NK-92 treated with Interleukin-12 subunit alpha and Interleukin-12 subunit beta, amount 100 ng/mL, for 24 hours (cell line): ENCODE measurements around the gene CARD14.
"Not testable (repeated sequence)": the region's sequence is repeated elsewhere in the genome, so short reads cannot be mapped to it uniquely, and the experiment has no call there.

Source experiments
- DNase-seq: peaks from one replicate; lab custom pipeline; 2025; lab: John Stamatoyannopoulos, UW

Gene CARD14

DNA sequence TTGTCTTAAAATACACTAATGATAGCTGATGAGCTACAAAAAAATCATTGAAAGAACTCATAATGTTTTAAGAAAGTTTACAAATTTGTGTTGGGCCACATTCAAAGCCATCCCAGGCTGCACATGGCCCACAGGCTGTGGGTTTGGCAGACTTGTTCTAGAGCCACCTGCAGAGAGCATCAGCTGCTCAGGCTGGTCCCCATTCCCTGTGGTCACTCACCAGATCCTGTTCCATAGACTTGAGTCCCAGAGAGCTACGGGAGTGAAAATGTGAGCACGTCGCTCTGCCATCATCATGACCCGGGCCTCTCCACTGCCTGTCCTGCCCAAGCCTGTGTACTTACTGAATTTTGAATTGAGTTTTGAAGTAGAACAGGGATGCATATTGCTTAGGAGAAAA, 57.3 kb downstream of the CARD14 start:
- no peak for DNase-seq

DNA sequence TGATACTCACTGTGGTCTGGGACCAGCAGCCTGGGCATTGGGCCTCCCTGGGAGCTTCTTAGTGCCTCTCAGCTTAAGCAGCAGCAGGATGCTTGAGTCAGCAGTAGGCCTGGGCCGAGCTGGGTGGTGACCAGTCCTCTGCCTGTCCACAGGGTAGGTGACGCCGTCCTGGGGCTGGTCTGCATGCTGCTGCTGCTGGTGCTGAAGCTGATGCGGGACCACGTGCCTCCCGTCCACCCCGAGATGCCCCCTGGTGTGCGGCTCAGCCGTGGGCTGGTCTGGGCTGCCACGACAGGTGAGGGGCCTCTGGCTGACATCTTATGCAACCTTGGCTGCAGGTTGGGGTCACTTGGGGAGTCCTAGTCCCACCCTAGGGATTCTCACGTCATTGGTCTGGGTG, 57.8 kb downstream of the CARD14 start:
- DNase-seq = no peak

DNA sequence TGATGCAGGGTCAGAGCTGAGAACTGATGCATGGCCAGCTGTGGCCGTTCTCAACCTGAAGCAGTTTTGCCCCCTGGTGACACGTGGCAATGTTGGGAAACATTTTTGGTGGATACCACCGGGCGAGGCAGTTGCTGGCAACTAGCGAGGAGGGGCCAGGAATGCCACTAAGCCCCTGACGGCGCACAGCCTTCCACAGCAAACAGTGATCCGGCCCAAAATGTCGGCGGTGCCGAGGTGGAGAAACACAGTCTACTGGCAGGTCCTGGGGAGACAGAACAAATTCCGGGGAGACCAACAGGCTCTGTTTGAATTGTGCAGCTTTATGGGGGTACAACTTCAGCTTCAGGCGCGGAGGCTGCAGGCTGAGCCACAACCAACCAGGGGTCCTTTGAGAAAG, 58.6 kb downstream of the CARD14 start:
- DNase-seq = no peak

DNA sequence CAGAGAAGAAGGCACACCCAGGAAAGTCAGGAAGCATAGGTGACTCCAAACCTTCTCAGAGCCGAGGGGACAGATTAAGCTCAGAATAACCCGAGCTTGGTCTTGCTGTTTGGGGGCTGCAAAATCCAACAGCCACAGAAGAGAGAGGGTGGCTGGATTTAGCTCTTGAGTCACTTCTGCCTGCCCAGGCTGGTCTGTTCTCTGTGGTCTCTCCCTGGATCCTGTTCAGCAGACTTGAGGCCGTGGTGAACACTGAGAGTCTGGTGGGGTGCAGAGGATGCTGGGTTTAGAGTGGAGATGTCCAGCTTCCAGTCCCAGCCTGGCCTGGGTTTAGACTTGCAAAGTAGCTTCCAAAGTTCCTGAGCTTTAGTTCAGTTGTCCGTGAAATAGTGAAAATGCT, 59.2 kb downstream of the CARD14 start:
- DNase-seq = no peak

DNA sequence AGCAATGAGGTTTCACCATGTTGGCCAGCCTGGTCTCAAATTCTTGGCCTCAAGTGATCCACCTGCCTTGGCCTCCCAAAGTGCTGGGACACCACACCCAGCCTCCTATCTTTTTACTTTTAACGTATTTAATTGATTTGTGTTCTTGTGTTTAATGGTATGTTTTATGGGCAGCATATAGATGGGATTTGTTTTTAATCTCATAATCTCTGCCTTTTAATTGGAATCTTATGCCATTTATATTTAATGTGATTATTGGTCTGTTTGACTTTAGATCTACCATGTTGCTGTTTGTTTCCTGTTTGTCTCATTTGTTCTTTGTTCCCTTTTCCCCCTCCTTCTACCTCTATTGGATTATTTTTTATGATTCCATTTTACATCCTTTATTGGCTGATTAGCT, 62.6 kb downstream of the CARD14 start:
- no peak for DNase-seq

DNA sequence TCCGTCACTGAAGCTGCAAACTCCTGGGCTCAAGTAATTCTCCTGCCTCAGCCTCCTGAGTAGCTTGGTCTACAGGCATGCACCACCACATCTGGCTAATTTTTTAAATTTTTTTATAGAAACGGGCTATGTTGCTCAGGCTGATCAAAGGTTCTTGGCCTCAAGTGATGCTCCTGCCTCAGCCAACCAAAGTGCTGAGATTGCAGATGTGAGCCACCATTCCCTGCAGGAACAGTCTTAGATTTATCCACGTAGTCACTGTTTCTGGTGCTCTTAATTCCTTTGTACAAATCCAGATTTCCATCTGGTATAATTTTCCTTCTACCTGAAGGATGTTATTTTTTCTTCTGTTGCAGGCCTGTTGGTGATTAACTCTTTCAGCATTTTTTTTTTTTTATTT, 63.4 kb downstream of the CARD14 start:
- DNase-seq = no peak

DNA sequence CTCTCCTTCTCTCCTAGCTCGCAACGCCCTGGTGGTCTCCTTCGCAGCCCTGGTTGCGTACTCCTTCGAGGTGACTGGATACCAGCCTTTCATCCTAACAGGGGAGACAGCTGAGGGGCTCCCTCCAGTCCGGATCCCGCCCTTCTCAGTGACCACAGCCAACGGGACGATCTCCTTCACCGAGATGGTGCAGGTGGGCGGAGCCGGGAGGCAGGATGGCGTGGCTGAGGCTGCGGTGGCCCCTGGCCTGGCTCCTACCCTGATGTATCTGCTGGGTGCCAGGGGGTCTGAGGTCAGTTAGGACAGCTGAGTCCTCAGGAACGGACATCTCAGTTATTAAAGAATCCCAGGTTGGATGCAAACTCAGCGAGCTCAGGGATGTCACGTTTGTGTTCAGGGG, 67.1 kb downstream of the CARD14 start:
- DNase-seq = no peak

DNA sequence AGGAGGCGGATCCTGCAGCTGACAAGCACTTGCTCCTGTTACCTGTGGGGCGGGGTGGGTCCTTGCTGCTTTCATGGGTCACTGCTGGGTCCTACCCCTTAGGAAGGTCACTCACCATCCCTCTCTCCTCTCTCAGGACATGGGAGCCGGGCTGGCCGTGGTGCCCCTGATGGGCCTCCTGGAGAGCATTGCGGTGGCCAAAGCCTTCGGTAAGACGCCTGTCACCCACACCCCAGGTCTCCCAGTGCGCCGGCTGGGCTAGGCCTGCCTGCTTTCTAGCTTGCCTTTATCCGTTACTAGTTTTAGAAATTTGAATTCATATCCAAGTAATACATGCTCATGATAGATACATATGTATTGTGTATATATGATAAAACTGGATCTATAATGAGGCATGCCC, 67.6 kb downstream of the CARD14 start:
- DNase-seq = no peak

DNA sequence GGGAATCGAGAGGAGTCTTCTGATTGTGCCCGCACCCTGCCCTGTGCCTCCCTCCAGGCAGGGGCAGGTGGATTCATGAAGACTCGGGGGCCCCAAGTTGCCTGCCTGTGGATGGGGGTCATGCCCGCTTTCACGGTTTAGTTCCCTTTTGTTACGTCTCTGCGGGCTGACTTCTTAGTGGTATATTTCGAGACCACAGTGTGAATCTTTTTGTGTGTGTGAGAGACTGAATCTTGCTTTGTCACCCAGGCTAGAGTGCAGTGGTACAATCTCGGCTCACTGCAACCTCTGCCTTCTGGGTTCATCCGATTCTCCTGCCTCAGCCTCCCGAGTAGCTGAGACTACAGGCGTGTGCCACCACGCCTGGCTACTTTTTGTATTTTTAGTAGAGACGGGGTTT, 72.7 kb downstream of the CARD14 start:
- DNase-seq = no peak

DNA sequence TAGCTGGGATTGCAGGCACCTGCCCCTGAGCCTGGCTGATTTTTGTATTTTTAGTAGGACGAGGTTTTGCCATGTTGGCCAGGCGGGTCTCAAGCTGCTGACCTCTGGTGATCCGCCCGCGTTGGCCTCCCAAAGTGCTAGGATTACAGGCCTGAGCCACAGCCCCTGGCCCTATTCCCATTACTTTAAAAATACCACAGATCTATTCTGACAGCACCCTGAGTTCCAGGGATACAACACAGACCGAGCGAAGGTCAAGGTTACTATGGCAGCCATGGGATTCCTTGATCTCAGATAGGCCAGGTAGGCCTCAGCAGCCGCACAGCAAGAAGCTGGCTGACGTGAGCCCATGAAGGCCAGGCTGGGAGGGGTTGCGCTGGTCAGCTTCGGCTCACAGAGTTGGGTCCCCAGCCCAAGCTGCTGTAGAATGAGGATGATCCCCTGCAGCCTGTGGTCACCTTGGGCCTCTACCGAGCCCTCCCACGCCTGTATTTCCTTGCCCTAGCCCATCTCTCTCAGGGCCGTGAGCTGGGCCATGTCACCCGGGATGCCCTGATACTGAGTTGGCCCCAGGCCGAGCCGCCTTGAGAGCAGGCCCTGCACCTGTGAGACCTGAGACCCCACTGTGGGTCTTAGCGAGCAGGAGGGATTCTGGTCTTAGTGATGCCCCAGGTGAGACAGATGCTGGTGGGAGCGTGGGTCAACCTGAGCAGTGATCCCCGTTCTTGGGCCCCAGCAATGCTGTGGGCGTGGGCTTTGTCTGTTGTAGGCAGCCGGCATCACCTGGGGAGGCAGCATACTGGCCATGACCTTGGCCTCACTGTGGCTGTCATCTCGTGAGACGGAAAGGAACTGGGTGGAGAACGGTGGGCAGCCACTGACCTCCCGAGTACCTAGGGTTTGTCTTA, 74.0 kb downstream of the CARD14 start:
- DNase-seq = no peak

DNA sequence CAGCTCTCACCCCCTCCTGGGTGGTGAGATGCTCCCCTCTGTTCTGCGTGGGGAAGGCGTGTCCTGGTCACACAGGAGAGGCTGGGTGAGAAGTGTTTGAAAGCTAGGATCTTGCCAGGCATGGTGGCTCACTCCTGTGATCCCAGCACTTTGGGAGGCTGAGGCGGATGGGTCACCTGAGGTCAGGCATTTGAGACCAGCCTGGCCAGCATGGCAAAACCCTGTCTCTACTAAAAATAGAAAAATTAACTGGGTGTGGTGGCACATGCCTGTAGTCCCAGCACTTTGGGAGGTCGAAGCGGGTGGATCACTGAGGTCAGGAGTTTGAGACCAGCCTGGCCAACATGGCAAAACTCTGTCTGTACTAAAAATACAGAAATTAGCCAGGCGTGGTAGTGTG, 74.6 kb downstream of the CARD14 start:
- DNase-seq = not testable (repeated sequence)

DNA sequence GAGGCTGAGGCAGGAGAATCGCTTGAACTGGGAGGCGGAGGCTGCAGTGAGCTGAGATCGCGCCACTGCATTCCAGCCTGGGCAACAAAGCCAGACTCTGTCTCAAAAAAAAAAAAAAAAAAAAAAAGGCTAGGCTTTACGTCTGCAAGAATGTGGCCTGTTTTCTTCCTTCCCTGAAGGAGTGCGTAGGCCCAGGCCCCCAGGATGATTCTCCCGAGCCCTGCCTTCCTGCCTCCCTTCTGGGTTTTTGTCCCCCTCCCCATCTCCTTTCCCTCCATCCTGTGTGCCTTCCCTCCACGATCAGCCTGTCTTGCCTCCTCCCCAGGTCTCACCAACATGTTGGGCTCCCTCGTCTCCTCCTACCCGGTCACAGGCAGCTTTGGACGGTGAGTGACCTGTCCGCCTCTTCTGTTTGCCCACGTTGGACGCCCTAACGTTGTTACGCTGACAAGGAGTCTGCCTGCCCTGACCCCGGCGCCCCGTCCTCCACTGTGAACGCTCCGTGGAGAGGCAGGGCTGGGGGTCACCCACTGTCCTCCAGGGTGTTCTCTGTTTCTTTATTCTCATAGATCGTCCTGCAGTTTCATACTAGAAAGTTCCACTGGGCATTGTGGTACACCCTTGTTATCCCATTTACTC, 75.2 kb downstream of the CARD14 start:
- DNase-seq = no peak

DNA sequence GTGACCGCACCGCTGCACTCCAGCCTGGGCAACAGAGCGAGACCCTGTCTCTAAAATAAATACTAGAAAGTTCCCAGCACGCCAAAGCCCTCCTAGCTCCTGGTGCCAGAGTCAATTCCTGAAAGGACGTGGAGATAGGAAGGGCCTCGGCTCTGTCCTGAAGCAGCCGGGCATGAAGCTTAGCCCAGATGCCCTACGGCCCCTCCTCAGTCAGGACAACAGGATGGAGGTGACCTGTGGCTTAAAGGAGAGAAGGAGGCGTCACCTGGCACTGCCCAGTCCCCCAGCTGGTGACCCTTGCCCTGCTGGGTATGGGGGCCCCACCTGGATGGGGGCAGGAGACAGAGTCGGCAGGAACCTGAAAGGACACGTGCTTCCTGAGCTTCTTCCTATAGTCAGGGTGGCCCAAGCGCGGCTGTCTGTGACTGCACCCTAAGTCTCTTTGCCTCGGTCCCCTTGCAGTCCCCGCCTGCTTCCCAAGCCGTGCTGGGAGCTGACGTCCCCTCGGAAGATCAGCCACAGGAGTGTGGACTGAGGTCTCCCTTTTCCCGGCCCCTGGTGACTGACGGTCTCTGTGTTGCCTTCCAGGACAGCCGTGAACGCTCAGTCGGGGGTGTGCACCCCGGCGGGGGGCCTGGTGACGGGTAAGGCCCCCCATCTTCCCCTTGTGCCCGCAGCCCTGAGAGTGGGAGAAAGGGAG, 75.9 kb downstream of the CARD14 start:
- no peak for DNase-seq

DNA sequence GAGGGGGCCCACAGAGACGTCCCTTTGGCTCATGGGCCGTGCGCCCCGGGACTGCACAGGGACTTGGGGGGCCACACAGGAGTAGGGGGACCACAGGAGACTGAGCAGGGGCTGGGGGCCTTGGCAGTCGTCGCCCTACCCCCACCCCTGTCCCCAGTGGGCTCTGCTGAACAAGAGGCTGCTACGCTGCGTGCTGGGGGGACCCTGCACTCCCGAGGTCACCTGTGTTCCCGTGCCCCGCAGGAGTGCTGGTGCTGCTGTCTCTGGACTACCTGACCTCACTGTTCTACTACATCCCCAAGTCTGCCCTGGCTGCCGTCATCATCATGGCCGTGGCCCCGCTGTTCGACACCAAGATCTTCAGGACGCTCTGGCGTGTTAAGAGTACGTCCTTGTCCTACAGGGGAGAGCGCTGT, 76.4 kb downstream of the CARD14 start:
- no peak for DNase-seq

DNA sequence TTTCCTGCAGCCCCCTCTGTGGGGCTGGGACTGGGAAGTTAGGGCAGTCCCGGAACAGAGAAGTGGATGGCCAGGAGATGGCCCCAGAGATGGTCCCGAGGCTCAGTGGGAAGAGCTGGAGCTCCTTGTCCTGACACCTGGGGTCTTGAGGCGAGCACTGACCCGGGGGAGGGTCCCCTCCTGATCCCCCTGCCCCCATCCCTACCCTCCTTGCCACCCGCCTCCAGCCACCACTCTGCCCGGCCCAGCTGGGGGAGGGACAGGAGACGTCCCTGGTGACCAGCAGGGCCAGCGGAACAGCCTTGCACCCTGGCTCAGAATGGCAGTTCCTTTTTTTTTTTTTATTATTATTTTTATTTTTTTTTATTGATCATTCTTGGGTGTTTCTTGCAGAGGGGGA, 76.9 kb downstream of the CARD14 start:
- DNase-seq = no peak

DNA sequence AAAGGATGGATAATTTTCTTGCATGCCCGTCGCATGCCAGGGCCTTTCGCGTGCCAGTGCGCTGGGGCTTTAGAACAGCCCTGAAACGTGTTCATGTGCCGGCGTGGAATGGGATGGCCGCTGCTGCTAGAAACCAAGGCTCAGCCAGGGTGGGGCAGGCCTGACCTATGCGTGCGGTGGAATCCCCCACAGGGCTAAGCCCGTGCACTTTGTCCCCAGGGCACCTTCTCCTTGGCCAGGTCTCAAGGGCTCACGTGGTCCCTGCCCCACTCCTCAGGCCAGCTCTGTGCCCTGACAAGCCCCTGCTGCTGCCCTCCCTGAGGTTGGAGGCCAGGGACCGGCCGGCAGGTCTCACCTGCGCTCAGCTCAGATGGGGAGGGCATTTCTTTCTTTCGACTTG, 77.7 kb downstream of the CARD14 start:
- DNase-seq = no peak

DNA sequence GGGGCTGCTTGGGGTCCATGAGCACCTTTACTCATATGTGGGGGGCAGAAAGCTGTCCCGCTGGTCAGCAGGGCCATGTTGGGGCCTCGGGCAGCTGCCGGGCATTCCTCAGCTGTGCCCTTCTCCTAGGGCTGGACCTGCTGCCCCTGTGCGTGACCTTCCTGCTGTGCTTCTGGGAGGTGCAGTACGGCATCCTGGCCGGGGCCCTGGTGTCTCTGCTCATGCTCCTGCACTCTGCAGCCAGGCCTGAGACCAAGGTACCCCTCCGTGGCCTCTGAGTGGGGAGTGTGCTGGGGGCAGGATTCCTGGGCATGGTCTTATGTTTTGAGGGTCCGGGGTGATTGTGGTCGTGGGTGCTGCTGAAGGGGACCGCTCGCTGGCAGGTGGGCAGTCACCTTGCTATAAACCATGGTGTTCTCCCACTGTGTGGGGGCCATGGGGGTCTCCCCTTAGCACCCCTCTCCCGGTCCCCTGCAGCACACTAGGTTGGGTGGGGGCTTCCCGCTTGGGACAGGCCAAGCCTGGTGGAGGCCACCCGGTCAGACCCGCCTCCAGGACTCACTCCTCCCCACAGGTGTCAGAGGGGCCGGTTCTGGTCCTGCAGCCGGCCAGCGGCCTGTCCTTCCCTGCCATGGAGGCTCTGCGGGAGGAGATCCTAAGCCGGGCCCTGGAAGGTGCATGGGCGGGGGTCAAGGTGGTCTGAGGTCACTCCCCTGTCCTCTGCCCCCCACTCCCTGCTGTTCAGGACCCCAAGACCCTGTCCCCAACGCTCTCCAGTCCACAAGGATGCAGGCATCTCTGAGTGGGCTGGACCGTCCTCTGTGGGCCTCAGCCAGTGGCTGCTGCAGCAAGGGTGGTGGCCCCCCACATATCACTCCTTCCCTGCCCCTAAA, 78.4 kb downstream of the CARD14 start:
- DNase-seq = no peak

DNA sequence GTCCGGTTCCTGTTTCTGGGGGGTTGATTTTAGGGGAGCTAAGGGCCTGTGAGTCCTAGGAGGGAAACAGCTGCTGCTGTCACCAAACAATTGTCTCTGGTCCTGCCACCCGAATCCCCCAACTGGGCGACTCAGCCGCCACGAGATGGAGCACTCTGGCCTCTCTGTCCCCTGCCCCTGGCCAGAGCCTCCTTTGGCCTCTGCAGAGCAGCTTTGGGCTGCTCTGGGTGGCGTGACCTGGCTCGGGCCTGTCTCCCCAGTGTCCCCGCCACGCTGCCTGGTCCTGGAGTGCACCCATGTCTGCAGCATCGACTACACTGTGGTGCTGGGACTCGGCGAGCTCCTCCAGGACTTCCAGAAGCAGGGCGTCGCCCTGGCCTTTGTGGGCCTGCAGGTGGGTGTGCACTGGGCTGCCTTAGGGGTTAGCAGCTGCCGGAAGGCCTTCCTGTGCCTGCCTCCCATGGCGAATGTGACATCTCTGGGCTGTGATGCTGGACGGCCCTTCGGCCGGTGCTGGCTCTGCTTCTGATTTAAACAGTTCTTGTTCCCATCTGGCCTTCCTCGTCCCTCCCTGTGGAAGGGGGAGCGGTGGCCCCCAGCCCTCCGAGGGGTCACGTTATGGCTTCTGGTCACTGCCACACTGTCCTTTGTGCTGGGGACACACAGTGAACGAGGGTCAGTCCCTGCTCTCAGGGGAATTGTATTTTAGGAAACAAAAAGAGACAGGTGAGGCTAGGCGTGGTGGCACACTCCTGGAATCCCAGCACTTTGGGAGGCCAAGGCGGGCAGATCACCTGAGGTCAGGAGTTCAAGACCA, 79.3 kb downstream of the CARD14 start:
- DNase-seq = no peak

DNA sequence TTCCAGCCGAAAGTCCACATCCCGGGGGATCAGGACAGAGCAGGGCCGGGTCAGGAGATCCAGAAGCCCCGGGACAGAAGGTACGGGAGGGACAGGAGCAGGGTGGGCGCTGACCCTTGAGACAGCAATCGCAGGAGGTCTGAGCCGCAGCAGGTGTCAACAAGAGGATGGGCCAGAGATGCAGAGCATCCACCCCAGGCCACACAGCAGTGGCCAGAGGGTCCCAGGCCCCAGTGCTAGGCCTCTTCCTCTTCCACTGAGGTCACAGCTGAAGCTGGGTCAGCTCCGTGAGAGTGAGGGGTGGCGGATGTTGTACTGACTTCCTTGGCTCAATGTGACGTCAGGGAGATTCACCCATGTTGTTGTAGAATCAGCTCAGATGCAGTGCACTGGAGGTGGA, 82.1 kb downstream of the CARD14 start:
- DNase-seq = no peak

DNA sequence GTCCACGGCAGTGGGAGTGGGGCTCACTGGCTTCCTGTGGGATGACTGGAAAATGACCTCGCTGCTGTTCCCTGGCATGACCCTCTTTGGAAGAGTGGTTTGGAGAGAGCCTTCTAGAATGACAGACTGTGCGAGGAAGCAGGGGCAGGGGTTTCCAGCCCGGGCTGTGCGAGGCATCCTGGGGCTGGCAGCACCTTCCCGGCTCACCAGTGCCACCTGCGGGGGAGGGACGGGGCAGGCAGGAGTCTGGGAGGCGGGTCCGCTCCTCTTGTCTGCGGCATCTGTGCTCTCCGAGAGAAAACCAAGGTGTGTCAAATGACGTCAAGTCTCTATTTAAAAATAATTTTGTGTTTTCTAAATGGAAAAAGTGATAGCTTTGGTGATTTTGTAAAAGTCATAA, 83.0 kb downstream of the CARD14 start:
- no peak for DNase-seq
